Stimulated activated CD4-positive, alpha-beta T cell treated with anti-CD3 and anti-CD28 coated beads, Interleukin-12 subunit alpha, Interleukin-12 subunit beta, amount 100 ng/mL, for 48 hours (primary cell): ENCODE results near the gene KCTD12.
"Not testable (repeated sequence)": the region's sequence is repeated elsewhere in the genome, so short reads cannot be mapped to it uniquely, and the experiment has no call there.

Source experiments
- DNase-seq, 3 donors: peaks; one replicate each; pipeline ENCODE4 v3.0.0-alpha.2; 2020; ENCODE audit warnings: low read depth in 2 of 3, low spot score in 1 of 3

Gene KCTD12

GRCh38 chr13:76886292-76887075 is at the start of gene KCTD12:
Gene KCTD12, minus strand, starts transcription at chr13:76886405. Its CDS starts 257 bp downstream, at chr13:76886148.
- peak; percentile 43 to 65 (median 53) for DNase-seq

- DNase-seq = no peak
These were observed 48.5 kb upstream of the KCTD12 start for GRCh38 chr13:76934671-76935070.

- DNase-seq = no peak
These were observed 45.9 kb upstream of the KCTD12 start for GRCh38 chr13:76932076-76932475.

- DNase-seq = no peak
These were observed 43.7 kb upstream of the KCTD12 start for GRCh38 chr13:76929851-76930374.

GRCh38 chr13:76929320-76929719 is 43.1 kb upstream of the KCTD12 start:
- no peak for DNase-seq

- no peak for DNase-seq
These were observed 42.3 kb upstream of the KCTD12 start for GRCh38 chr13:76928456-76928855.

- no peak for DNase-seq
These were observed 41.8 kb upstream of the KCTD12 start for GRCh38 chr13:76927955-76928354.

GRCh38 chr13:76925115-76925514 is 38.9 kb upstream of the KCTD12 start:
- DNase-seq = no peak

- DNase-seq = no peak
These were observed 35.3 kb upstream of the KCTD12 start for GRCh38 chr13:76921516-76921915.

GRCh38 chr13:76917755-76918481 is 31.7 kb upstream of the KCTD12 start:
- not testable (repeated sequence) for DNase-seq

GRCh38 chr13:76917095-76917494 is 30.9 kb upstream of the KCTD12 start:
- DNase-seq = no peak

- DNase-seq = no peak
These were observed 27.7 kb upstream of the KCTD12 start for GRCh38 chr13:76913898-76914297.

GRCh38 chr13:76912476-76912875 is 26.3 kb upstream of the KCTD12 start:
- DNase-seq = no peak

GRCh38 chr13:76904507-76904906 is 18.3 kb upstream of the KCTD12 start:
- DNase-seq = no peak

GRCh38 chr13:76903544-76904162 is 17.4 kb upstream of the KCTD12 start:
- DNase-seq = peak; percentile 46 to 66 (median 48)

GRCh38 chr13:76899066-76899465 is 12.9 kb upstream of the KCTD12 start:
- not testable (repeated sequence) for DNase-seq

- DNase-seq = not testable (repeated sequence)
These were observed 11.0 kb upstream of the KCTD12 start for GRCh38 chr13:76897171-76897570.

- no peak for DNase-seq
These were observed 8.4 kb upstream of the KCTD12 start for GRCh38 chr13:76894401-76895110.

- no peak for DNase-seq
These were observed 6.3 kb upstream of the KCTD12 start for GRCh38 chr13:76892488-76892887.

- no peak for DNase-seq
These were observed 3.8 kb upstream of the KCTD12 start for GRCh38 chr13:76890021-76890420.

GRCh38 chr13:76889254-76889653 is 3.0 kb upstream of the KCTD12 start:
- no peak for DNase-seq
